Calu3 (cell line): ENCODE data around the gene IL23A. TPM values are rescaled to one million over a fixed set of nuclear protein-coding genes. Genes with fewer than 3 reads are reported as not detected.
A peak's percentile ranks its signal among the peaks of the same experiment; 100 is the strongest.
"Not testable (repeated sequence)": the region's sequence is repeated elsewhere in the genome, so short reads cannot be mapped to it uniquely, and the experiment has no call there.

Source experiments
- BruUV-seq: library from RNA; stranded (reverse); fragments of 400-500 nt; replicated peaks from 2 replicates; lab custom pipeline; 2021; lab: Mats Ljungman, UMichigan
- CTCF ChIA-PET: fragments of 300-600 bp; sonication (Branson Sonifier 250); formaldehyde crosslinking; loops from one replicate; lab custom pipeline; 2022; ENCODE audit warnings: antibody characterized with exemption; lab: Charles Lee
- DNase-seq: peaks from one replicate; pipeline ENCODE4 v3.0.0; 2022
- H3K27ac Mint-ChIP-seq: one replicate; pipeline ENCODE4 v1.8.0; 2022; ENCODE audit warnings: mixed read lengths; ENCODE audit not compliant: unreplicated experiment
- H3K27me3 Mint-ChIP-seq: one replicate; pipeline ENCODE4 v1.8.0; 2022; ENCODE audit warnings: mixed read lengths; ENCODE audit not compliant: unreplicated experiment
- H3K36me3 Mint-ChIP-seq: one replicate; pipeline ENCODE4 v1.8.0; 2022; ENCODE audit warnings: mild to moderate bottlenecking, moderate library complexity, mixed read lengths; ENCODE audit not compliant: insufficient read depth, unreplicated experiment
- H3K4me1 Mint-ChIP-seq: one replicate; pipeline ENCODE4 v1.8.0; 2022; ENCODE audit warnings: mild to moderate bottlenecking, low read depth, mixed read lengths; ENCODE audit not compliant: unreplicated experiment
- H3K4me3 Mint-ChIP-seq: one replicate; pipeline ENCODE4 v1.8.0; 2022; ENCODE audit warnings: mild to moderate bottlenecking, low read depth, moderate library complexity, mixed read lengths; ENCODE audit not compliant: unreplicated experiment
- H3K9me3 Mint-ChIP-seq: one replicate; pipeline ENCODE4 v1.8.0; 2022; ENCODE audit warnings: low read depth, mixed read lengths; ENCODE audit not compliant: unreplicated experiment
- CTCF ChIP-seq: fragments of 200-600 bp; IDR thresholded peaks from one replicate; pipeline ENCODE4 v1.8.0; 2022; ENCODE audit warnings: antibody characterized with exemption; ENCODE audit not compliant: unreplicated experiment
- intact Hi-C: fragments of 100-400 bp; cut with micrococcal nuclease; formaldehyde crosslinking; loops from one replicate; pipeline ENCODE4 v1.10.0; 2022; ENCODE audit not compliant: unreplicated experiment
- total RNA-seq: library from RNA; stranded (reverse); gene quantifications from 2 replicates; pipeline ENCODE4 v1.2.3, GENCODE V29; 2022

IL23A gene
- total RNA-seq, 1 experiment from 2014 or later: 2.9 TPM

- peak overlapping the region; percentile 99 for H3K27ac Mint-ChIP-seq
- CTCF ChIA-PET: interaction anchor here (1.5 kb wide), 1 partner anchor 115 kb away, joined by 5 read pairs; the partner anchor contains the start of gene TIMELESS
- H3K4me3 Mint-ChIP-seq: peak overlapping the region; percentile 79
- intact Hi-C loops: loop anchor here (1.0 kb wide), 1 partner anchor 34 kb away; the partner anchor contains the start of gene CS
- H3K4me1 Mint-ChIP-seq: peaks cover 32% of the 10 kb centered on the region
- no peaks in the 10 kb centered on the region for H3K27me3 Mint-ChIP-seq
- peaks cover 26% of the 10 kb centered on the region for H3K36me3 Mint-ChIP-seq
- no peak for TF ChIP-seq CTCF
- DNase-seq: no peak
- BruUV-seq: TSS peak; percentile 99
- no peaks in the 10 kb centered on the region for H3K9me3 Mint-ChIP-seq
Measured at GRCh38 chr12:56334490-56334793, 4.2 kb upstream of the IL23A start.

- intact Hi-C loops, H3K9me3 Mint-ChIP-seq, H3K27me3 Mint-ChIP-seq, H3K4me3 Mint-ChIP-seq, CTCF ChIA-PET, BruUV-seq, H3K27ac Mint-ChIP-seq, DNase-seq: not testable (repeated sequence)
- H3K36me3 Mint-ChIP-seq: peaks cover 26% of the 10 kb centered on the region
- peaks cover 32% of the 10 kb centered on the region for H3K4me1 Mint-ChIP-seq
Measured at GRCh38 chr12:56335527-56335926, 3.2 kb upstream of the IL23A start.

GRCh38 chr12:56336361-56337167 lies 2.1 kb upstream of the IL23A start:
- CTCF ChIA-PET: interaction anchor here (0.6 kb wide), 2 partner anchors 23 to 49 kb away, joined by 3 read pairs; partner anchors contain the start of gene STAT2
- Mint-ChIP-seq H3K27ac (no peak overlapping the region), H3K36me3 (peaks cover 26% of the 10 kb centered on the region), H3K4me1 (peaks cover 25% of the 10 kb centered on the region), H3K27me3 (no peaks in the 10 kb centered on the region), H3K4me3 (no peak overlapping the region), H3K9me3 (no peaks in the 10 kb centered on the region)
- no TSS peak for BruUV-seq
- intact Hi-C loops: no loop called here
- no peak for TF ChIP-seq CTCF
- DNase-seq: no peak

- intact Hi-C loops: no loop called here
- no TSS peak for BruUV-seq
- H3K27ac Mint-ChIP-seq: no peak overlapping the region
Measured at GRCh38 chr12:56337753-56338251, 882 bp upstream of the IL23A start.

More at GRCh38 chr12:56337753-56338251, 882 bp upstream of the IL23A start:
- Mint-ChIP-seq H3K36me3 (peaks cover 23% of the 10 kb centered on the region), H3K27me3 (no peaks in the 10 kb centered on the region), H3K9me3 (no peaks in the 10 kb centered on the region), H3K4me3 (no peak overlapping the region), H3K4me1 (peaks cover 24% of the 10 kb centered on the region)
- no peak for DNase-seq
- CTCF ChIA-PET: interaction anchor here (0.5 kb wide), 1 partner anchor 99 kb away, joined by 4 read pairs; no protein-coding TSS in a partner anchor
- no peak for TF ChIP-seq CTCF
